GM03348 (cell line): ENCODE measurements around the gene DMD.

Source experiments
- DNase-seq: peaks from one replicate; pipeline ENCODE4 v3.0.0; 2012; ENCODE audit warnings: low spot score

Gene DMD

GRCh38 chrX:33032700-33033099 is 178.6 kb downstream of the DMD start:
- DNase-seq, result no peak

DNA sequence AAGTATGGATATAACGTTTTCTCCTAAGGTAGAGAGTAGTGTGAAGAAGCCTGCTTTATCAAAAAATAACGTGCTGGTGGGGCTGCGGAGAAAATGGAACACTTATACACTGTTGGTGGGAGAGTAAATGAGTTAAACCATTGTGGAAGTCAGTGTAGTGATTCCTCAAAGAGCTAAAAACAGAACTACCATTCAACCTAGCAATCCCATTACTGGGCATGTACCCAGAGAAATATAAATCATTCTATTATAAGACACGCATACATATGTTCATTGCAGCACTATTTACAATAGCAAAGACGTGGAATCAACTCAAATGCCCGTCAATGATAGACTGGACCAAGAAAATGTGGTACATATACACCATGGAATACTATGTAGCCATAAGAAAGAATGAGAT is 196.4 kb downstream of the DMD start:
- no peak for DNase-seq

DNA sequence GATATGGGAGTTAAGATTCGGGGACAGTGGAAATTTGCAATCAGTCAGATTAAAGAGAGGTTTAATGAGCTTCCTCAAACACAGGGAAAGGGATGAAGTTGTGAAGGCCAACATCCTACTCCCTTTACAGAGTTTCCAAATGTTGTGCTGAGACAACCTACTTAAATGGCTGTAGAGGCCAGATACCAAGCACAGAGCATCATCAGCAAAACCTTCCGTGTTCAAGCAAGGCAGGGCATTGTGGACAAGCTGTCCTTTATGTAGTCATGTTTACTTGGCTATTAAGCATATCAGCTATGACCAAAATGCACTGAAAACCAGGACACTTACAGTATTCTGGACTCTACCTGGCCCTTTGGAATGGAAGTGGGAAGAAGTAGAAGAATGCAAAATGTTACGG is 197.3 kb downstream of the DMD start:
- DNase-seq, result no peak

- no peak for DNase-seq
These were observed 210.2 kb downstream of the DMD start for GRCh38 chrX:33001107-33001506.

DNA sequence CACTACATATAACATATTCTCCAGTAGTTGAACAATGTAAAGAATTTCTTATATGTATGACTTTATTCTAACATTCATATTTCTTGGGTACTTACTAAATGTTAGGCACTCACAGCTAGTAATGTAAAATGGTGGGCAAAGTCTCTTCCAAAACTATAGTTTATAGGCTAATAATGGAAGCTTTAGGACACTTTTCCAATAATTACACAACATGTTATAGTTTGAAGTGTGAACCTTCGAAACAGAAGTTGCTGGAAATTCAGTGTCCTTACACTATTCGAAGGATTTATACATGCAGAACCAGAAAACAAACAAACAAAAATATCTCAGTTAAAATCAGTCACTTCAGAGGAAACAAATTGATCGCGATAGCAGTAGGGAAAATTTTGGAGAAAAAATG is 212.6 kb downstream of the DMD start:
- DNase-seq, result no peak

DNA sequence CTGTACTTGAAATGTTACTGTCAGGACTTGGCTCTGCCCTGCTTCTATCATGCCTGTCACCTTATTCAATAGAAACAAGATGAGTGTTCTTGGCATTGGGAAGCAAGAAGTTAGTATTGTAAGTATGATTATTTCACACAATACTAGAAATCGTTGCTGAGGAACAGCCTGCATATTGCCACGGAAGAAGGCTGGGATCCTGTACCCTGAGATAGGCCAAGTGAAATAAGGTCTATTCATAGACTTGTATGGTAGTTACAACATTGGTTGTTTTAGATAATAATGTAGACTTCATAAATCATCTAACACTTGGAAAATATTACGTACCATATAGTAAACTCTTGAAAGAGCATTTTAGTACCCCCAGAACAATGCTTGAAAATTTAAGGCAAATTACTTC is 215.9 kb downstream of the DMD start:
- DNase-seq, result no peak

DNA sequence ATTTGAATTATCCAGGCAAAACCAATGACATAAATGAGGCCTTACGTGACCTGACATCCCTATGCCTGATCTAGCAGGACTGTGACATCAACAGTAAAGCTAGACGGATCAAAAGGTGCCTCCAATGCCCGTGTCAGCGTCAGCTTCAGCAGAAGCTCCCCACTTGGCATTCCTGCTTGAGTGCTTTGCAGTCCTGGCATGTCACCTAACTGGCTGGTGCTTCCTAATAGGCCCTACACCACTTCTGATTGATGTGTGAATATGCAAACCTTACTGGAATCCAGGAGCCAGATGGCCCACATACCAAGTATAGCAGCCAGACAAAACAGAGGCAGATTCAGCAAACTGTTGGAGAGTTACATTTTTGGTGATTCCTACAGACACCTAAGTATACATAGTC is 224.2 kb downstream of the DMD start:
- DNase-seq, result no peak

DNA sequence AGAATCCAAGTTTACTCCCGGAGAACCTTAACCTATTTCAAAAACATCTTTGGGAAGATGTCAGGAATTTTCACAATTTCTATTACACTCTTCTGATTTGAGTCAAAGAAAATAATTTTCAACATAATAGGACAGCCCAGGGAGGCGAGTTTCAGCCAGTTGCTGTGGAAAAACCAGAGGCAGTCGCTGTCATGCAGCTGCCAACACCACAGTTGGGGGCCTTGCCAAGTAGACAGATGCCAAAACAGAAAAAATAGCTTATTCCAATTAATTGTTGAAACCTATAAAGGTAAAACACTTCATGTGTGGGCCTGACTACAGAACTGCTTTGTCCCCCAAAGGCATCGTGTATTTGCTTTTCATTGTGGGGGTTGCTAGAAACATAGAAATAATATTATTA is 225.8 kb downstream of the DMD start:
- DNase-seq, result no peak

GRCh38 chrX:32966821-32967355 is 244.5 kb downstream of the DMD start:
- DNase-seq, result no peak

DNA sequence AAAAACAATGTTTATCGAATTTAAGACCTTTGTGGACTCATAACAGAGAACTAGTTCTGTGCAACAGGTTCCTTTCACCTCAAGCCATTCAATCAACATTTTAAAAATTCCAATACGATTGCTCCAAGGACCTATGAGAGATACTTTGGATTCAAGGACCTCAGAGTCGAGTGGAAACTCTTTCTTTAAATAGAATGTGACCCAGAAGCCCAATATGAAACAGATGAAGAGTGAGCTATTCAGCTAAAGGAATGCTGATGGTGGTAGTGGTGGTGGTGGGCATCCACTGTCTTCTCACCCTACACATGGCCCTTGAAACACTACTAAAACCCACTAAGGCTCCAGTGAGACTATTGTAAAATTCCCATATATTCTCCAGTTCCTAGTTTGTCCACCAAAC is 257.2 kb downstream of the DMD start:
- no peak for DNase-seq

- DNase-seq, result no peak
These were observed 263.2 kb downstream of the DMD start for GRCh38 chrX:32948130-32948529.

DNA sequence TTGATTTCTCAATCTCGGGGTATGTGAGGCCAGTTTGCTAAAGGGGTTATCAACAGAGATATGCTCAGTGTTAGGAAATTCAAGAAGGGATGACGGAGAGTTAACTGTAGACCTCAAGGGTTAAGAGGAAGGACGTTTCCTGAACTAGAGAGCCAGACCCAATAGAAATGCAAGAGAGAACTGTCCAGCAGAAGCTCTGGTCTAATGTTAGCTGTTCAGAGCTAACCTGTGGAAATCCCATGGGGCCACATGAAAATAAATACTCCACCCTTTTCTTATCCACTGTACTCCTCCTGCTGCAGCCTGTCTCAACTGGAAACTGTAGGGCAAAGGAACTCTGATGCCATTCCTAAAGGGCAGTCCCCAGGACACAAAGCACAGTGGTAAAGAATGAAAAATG is 274.3 kb downstream of the DMD start:
- no peak for DNase-seq

GRCh38 chrX:32933548-32933947 is 277.8 kb downstream of the DMD start:
- no peak for DNase-seq

- no peak for DNase-seq
These were observed 282.3 kb downstream of the DMD start for GRCh38 chrX:32929040-32929439.

GRCh38 chrX:32896088-32896487 is 315.3 kb downstream of the DMD start:
- DNase-seq, result no peak

DNA sequence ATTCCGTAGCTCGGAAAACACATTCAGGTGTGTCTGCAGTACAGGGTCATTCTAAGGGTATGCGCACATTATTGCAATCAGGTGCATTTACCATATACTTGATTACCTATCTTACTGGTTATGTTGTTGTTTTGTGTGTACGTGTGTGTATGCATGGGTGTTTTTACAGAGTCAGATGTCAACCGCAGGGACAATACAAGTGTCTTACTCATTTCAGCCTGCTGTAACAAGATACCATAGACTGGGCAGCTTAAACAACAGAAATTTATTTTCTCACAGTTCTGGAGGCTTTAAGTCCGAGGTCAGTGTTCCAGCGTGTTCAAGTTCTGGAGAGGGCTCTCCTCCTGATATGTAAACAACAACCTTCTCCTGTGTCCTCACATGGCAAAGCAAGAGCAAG is 316.7 kb downstream of the DMD start:
- no peak for DNase-seq

DNA sequence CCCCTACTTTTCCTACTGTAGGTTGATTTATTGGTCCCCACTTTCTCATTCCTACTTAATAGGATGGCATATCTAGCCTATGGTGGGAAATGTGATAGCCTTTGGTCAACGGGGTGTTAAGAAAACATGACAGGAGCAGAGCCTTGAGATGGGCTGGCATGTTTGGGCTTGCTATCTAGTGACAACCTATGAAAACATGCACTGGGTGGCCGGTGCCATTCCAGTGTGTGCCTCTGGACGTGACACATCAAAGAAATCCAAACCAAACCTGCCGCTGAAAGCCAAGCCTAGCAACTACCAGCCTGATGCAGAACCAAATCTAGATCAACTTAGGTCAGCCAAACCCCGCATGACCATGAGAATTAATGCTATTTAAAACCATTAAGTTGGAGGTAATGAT is 317.6 kb downstream of the DMD start:
- DNase-seq, result no peak

GRCh38 chrX:32877592-32877991 is 333.8 kb downstream of the DMD start:
- DNase-seq, result no peak

DNA sequence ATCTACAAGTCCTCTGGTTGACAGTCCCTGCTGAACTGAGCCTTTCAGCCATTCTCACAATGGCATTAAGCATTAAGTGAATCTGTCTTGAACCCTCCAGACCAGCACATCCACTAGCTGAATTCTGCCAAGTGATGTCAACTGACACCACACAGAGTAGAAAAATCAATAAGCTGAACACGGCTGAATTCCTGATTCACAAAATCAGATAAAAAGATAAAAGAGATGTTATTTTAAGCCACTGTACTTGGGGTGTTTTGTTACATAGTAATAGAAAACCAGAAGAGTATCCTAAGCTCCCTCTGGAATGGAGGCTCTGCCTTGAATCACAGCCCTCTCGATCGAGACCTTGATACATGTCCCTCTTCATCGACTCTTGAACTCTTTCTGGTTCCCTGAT is 336.5 kb downstream of the DMD start:
- no peak for DNase-seq

- DNase-seq, result no peak
These were observed 337.6 kb downstream of the DMD start for GRCh38 chrX:32873786-32874185.

- DNase-seq, result no peak
These were observed 339.7 kb downstream of the DMD start for GRCh38 chrX:32871636-32872035.

- DNase-seq, result no peak
These were observed 342.8 kb downstream of the DMD start for GRCh38 chrX:32868524-32868895.

DNA sequence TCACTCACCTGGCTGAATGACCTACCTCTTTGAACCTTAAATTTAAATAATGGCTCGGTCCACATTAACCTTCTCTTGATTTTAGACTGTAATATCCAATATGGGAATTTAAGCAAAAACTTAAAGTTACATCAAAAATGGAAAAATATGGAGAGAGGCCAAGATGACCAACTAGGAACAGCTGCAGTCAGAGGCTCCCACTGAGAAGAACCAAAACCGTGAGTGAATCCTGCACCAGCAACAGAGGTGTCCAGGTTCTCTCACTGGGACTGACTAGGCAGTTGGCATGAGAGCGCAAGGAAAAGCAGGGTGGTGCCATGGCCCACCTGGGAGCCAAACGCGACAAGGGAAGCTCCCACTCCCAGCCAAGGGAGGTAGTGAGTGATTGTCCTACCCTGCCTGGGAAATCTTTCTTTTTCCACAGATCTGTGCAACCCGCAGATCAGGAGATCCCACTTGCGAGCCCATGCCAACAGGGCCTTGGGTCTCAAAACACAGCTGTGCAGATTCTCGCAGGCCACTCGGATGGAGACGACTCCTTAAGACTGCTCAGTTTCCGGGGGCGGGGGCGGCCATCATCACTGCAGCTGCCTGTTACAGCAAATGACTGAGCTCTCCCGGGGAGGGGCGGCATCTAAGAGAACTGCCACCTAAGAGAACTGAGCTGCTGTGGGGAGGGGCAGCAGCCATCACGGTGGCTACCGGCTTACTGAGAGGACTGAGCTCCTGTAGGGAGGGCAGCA is 343.4 kb downstream of the DMD start:
- DNase-seq, result no peak

DNA sequence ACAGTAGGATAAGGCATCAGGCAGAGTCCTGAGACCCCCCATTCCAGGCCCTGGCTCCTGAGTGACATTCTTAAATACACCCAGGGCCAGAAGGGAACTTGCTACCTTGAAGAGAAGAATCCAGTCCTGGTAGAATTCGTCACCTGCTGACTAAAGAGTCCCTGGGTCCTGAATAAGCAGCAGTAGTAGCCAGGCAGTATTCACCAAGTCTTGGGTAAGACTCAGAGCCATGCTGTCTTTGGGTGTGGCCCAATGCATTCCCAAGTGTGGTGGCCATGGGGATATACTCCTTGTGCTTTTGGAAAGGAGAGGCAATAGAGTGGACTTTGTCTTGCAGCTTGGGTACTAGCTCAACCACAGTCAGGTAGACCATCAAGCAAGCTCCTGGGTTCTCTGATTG is 359.1 kb downstream of the DMD start:
- no peak for DNase-seq
